ENCODE results near the gene SPINDOC. TPM values are rescaled to one million over a fixed set of nuclear protein-coding genes. Genes with fewer than 3 reads are reported as not detected.

SPINDOC gene
- total and polyA plus RNA-seq, 9 of the 15 experiments (the other 6 are each of a cell fraction or from before 2014, with no cell fraction given), result 0.70 to 36.3 (median 19.6) TPM

DNA sequence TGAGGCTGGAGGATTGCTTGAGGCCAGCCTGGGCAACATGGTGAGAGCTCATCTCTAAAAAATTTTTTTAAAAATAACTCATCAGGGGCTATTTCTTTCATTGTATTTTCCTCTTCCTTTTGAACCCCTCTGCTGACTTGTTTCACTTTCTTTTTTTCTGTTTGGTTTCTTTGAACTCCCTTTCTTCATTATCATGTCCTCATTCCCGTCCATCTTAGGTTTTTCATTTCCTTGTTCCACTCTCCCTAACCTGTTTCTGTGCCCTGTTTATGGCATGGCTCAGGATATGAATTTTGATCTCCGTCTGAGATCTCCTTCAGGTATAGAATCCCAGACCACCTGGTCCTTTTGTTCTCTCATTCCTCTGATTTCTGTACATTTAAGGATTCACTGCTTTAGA is 38.1 kb downstream of the SPINDOC start:
- Histone ChIP-seq H3K9me3 (replicated peaks; ENCODE audit: control insufficient read depth, insufficient read depth, low read depth, low read length) (no peaks in the 10 kb centered on the region; the same call in 1 of the 2 replicates), H3K9ac (ENCODE audit: insufficient read depth in 1 of 2, low read depth in 2 of 2, low read length in 2 of 2) (no peak overlapping the region), H3K27ac (ENCODE audit: extremely low read depth, low read depth, low read length) (no peak overlapping the region), H3K36me3 (ENCODE audit: control insufficient read depth, insufficient read depth, low read length) (peaks cover 45% of the 10 kb centered on the region), H3K4me2 (ENCODE audit: insufficient read depth, low read length) (no peak overlapping the region), H3K4me3 (no peak overlapping the region), H3K79me2 (ENCODE audit: control insufficient read depth, insufficient read depth, low read length) (peaks cover 75% of the 10 kb centered on the region), H3K4me1 (replicated peaks in 1 of 2; ENCODE audit: control insufficient read depth in 2 of 2, insufficient read depth in 2 of 2, low read length in 2 of 2) (no peaks in the 10 kb centered on the region; a peak in 1 of 5 replicates), H3K27me3 (ENCODE audit: control insufficient read depth in 2 of 2, insufficient read depth in 2 of 2, low read length in 2 of 2) (no peaks in the 10 kb centered on the region), H2AFZ (ENCODE audit: low read depth, low read length) (no peak overlapping the region), H4K20me1 (replicated peaks; ENCODE audit: control insufficient read depth, insufficient read depth, low read length) (peaks cover 13% of the 10 kb centered on the region), H3K9me1 (ENCODE audit: control insufficient read depth, insufficient read depth, low read length) (no peaks in the 10 kb centered on the region)
- WGBS (ENCODE audit: insufficient coverage, low coverage, missing lambda C conversion rate), result 59% methylated on average over 2 of the region's 2 CpGs
- POLR2A ChIA-PET, result interaction anchor here (1.1 to 4.5 kb wide), 2 partner anchors 9 to 12 kb away, joined by 3 to 26 read pairs; partner anchors contain the start of gene MARK2
- intact Hi-C loops (cut with micrococcal nuclease), result no loop called here
- CTCF ChIA-PET (ENCODE audit: low intra/inter-chr PET ratio), result no interaction called here
- DNase-seq (ENCODE audit: extremely low read depth in 1 of 4, low spot score in 3 of 4) (no peak), FAIRE-seq (no peak), ATAC-seq (no peak)
- in situ Hi-C loops (cut with MboI), result no loop called here
- no peak for TF ChIP-seq GTF2F1 (IDR thresholded peaks at IDR 0.05; ENCODE audit: low read depth, low read length)
- no peak for TF ChIP-seq BCL6 (CRISPR knock-in tag; IDR thresholded peaks at IDR 0.05)
- TF ChIP-seq, protein P1, sequence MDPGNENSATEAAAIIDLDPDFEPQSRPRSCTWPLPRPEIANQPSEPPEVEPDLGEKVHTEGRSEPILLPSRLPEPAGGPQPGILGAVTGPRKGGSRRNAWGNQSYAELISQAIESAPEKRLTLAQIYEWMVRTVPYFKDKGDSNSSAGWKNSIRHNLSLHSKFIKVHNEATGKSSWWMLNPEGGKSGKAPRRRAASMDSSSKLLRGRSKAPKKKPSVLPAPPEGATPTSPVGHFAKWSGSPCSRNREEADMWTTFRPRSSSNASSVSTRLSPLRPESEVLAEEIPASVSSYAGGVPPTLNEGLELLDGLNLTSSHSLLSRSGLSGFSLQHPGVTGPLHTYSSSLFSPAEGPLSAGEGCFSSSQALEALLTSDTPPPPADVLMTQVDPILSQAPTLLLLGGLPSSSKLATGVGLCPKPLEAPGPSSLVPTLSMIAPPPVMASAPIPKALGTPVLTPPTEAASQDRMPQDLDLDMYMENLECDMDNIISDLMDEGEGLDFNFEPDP (CRISPR knock-in tag; IDR thresholded peaks at IDR 0.05), result no peak
- TF ChIP-seq ZNF274 (IDR thresholded peaks at IDR 0.05; ENCODE audit: borderline replicate concordance, low read depth, low read length), result no peak
- TF ChIP-seq ZFP1 (CRISPR knock-in tag; IDR thresholded peaks at IDR 0.05), result no peak
- TF ChIP-seq SREBF1 (IDR thresholded peaks at IDR 0.05; ENCODE audit: borderline replicate concordance, low read depth, low read length), result no peak
- TF ChIP-seq, protein P2, sequence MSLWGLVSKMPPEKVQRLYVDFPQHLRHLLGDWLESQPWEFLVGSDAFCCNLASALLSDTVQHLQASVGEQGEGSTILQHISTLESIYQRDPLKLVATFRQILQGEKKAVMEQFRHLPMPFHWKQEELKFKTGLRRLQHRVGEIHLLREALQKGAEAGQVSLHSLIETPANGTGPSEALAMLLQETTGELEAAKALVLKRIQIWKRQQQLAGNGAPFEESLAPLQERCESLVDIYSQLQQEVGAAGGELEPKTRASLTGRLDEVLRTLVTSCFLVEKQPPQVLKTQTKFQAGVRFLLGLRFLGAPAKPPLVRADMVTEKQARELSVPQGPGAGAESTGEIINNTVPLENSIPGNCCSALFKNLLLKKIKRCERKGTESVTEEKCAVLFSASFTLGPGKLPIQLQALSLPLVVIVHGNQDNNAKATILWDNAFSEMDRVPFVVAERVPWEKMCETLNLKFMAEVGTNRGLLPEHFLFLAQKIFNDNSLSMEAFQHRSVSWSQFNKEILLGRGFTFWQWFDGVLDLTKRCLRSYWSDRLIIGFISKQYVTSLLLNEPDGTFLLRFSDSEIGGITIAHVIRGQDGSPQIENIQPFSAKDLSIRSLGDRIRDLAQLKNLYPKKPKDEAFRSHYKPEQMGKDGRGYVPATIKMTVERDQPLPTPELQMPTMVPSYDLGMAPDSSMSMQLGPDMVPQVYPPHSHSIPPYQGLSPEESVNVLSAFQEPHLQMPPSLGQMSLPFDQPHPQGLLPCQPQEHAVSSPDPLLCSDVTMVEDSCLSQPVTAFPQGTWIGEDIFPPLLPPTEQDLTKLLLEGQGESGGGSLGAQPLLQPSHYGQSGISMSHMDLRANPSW (CRISPR knock-in tag; IDR thresholded peaks at IDR 0.05), result no peak
- no peak for TF ChIP-seq RHOXF2B (CRISPR knock-in tag; conservative IDR thresholded peaks at IDR 0.05)
- TF ChIP-seq EP400 (IDR thresholded peaks at IDR 0.05), result no peak
- TF ChIP-seq ZNF77 (CRISPR knock-in tag; IDR thresholded peaks at IDR 0.05), result no peak
- TF ChIP-seq ZNF263 (CRISPR knock-in tag; IDR thresholded peaks at IDR 0.05; ENCODE audit: borderline replicate concordance), result no peak
- no peak for TF ChIP-seq NFXL1 (CRISPR knock-in tag; IDR thresholded peaks at IDR 0.05)
- TF ChIP-seq, protein P3, sequence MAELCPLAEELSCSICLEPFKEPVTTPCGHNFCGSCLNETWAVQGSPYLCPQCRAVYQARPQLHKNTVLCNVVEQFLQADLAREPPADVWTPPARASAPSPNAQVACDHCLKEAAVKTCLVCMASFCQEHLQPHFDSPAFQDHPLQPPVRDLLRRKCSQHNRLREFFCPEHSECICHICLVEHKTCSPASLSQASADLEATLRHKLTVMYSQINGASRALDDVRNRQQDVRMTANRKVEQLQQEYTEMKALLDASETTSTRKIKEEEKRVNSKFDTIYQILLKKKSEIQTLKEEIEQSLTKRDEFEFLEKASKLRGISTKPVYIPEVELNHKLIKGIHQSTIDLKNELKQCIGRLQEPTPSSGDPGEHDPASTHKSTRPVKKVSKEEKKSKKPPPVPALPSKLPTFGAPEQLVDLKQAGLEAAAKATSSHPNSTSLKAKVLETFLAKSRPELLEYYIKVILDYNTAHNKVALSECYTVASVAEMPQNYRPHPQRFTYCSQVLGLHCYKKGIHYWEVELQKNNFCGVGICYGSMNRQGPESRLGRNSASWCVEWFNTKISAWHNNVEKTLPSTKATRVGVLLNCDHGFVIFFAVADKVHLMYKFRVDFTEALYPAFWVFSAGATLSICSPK (IDR thresholded peaks at IDR 0.05; ENCODE audit: borderline replicate concordance), result no peak
- no peak for TF ChIP-seq SMAD2 (IDR thresholded peaks at IDR 0.05; ENCODE audit: low read depth, low read length)
- TF ChIP-seq TAL1 (IDR thresholded peaks at IDR 0.05), result no peak
- BruUV-seq (replicated peaks), result no TSS peak

All from K562 (cell line).